Keratinocyte (primary cell): ENCODE results near the gene CDC42EP4. TPM values are rescaled to one million over a fixed set of nuclear protein-coding genes. Genes with fewer than 3 reads are reported as not detected.

Source experiments
- DNase-seq: peaks from one replicate; pipeline ENCODE4 v3.0.0-alpha.2; 2011; ENCODE audit warnings: low read depth, missing footprints, low spot score
- FAIRE-seq: peaks from 2 replicates; lab custom pipeline; 2011; peaks lifted over from hg19 to GRCh38; lab: Jason Lieb, UNC
- H2AFZ ChIP-seq: 2 replicates; pipeline ENCODE4 v1.6.0; 2012; ENCODE audit warnings: low read length, control low read depth, inconsistent platforms; ENCODE audit not compliant: control insufficient read depth
- H3K27ac ChIP-seq: 2 replicates; pipeline ENCODE4 v1.5.1; 2011; ENCODE audit warnings: low read length; ENCODE audit not compliant: control insufficient read depth, insufficient read depth
- H3K27me3 ChIP-seq: 3 replicates; pipeline ENCODE4 v1.6.0; 2011; ENCODE audit warnings: low read length; ENCODE audit not compliant: control insufficient read depth, insufficient read depth; ENCODE audit errors: extremely low read depth
- H3K36me3 ChIP-seq, 2 experiments: 2 replicates in 1 of 2; 3 replicates in 1 of 2; pipeline ENCODE4 v1.5.1; 2011; ENCODE audit warnings: low read length in 2 of 2, mild to moderate bottlenecking in 1 of 2; ENCODE audit not compliant: control insufficient read depth in 2 of 2, insufficient read depth in 2 of 2; ENCODE audit errors: extremely low read depth in 1 of 2
- H3K4me1 ChIP-seq: 3 replicates; pipeline ENCODE4 v1.5.1; 2011; ENCODE audit warnings: low read length; ENCODE audit not compliant: control insufficient read depth, insufficient read depth; ENCODE audit errors: extremely low read depth
- H3K4me2 ChIP-seq: 3 replicates; pipeline ENCODE4 v1.6.0; 2011; ENCODE audit warnings: low read depth, low read length; ENCODE audit not compliant: control insufficient read depth, insufficient read depth; ENCODE audit errors: extremely low read depth
- H3K4me3 ChIP-seq, 3 experiments: fragments of 200-600 bp in 1 of 3; sonication (generic) in 1 of 3; 2 replicates in 2 of 3; 3 replicates in 1 of 3; pipeline ENCODE4 v1.5.1; 2011 to 2016; ENCODE audit warnings: low read length in 3 of 3, mild to moderate bottlenecking in 3 of 3, control low read depth in 2 of 3, inconsistent platforms in 1 of 3, low read depth in 1 of 3, mixed read lengths in 1 of 3, mixed run types in 1 of 3, moderate library complexity in 1 of 3; ENCODE audit not compliant: control insufficient read depth in 2 of 3, insufficient read depth in 2 of 3; ENCODE audit errors: extremely low read depth in 1 of 3
- H3K79me2 ChIP-seq: 2 replicates; pipeline ENCODE4 v1.6.0; 2012; ENCODE audit warnings: low read length; ENCODE audit not compliant: control insufficient read depth, insufficient read depth
- H3K9ac ChIP-seq: 3 replicates; pipeline ENCODE4 v1.6.0; 2011; ENCODE audit warnings: low read length; ENCODE audit not compliant: control insufficient read depth, insufficient read depth; ENCODE audit errors: extremely low read depth
- H3K9me1 ChIP-seq: 3 replicates; pipeline ENCODE4 v1.6.0; 2011; ENCODE audit warnings: low read length; ENCODE audit not compliant: control insufficient read depth, insufficient read depth; ENCODE audit errors: extremely low read depth
- H3K9me3 ChIP-seq: 2 replicates; pipeline ENCODE4 v1.5.1; 2012; ENCODE audit warnings: low read depth, low read length; ENCODE audit not compliant: control insufficient read depth
- H4K20me1 ChIP-seq: 3 replicates; pipeline ENCODE4 v1.6.0; 2011; ENCODE audit warnings: low read length; ENCODE audit not compliant: control insufficient read depth, insufficient read depth; ENCODE audit errors: extremely low read depth
- EZH2 ChIP-seq: IDR thresholded peaks from one replicate; pipeline ENCODE4 v1.6.1; 2012; ENCODE audit warnings: inconsistent platforms, mild to moderate bottlenecking, low read length, moderate library complexity
- dilution Hi-C: fragments of 300-500 bp; cut with MboI; formaldehyde crosslinking; loops from one replicate; pipeline ENCODE4 v1.7.0; 2020; ENCODE audit warnings: low sequenced_read_pairs; ENCODE audit not compliant: extremely low pct_ligation_motif_present
- polyA plus RNA-seq, 5 experiments: library from polyadenylated mRNA; depleted of rRNA in 3 of 5; stranded (reverse) in 3 of 5; stranded (forward) in 1 of 5; unstranded in 1 of 5; fragments of >200 nt; gene quantifications; 1 replicate in 1 of 5; 2 replicates in 3 of 5; 3 replicates in 1 of 5; pipeline versions ENCODE4 v1.2.1 to v1.2.3, GENCODE V29; 2011 to 2012; ENCODE audit warnings: missing spikeins in 2 of 5, low read depth in 1 of 5, low replicate concordance in 1 of 5
- TF ChIP-seq, protein P1 (sequence below), 3 experiments: IDR thresholded peaks in 1 of 3; conservative IDR thresholded peaks in 1 of 3; optimal IDR thresholded peaks in 1 of 3; 2 replicates in 2 of 3; 3 replicates in 1 of 3; pipeline versions ENCODE3 to v1.5.1; 2011; ENCODE audit warnings: low read length in 3 of 3, mild to moderate bottlenecking in 3 of 3, moderate library complexity in 2 of 3, control low read depth in 1 of 3, inconsistent platforms in 1 of 3; ENCODE audit not compliant: insufficient read depth in 2 of 3; ENCODE audit errors: extremely low read depth in 1 of 3

CDC42EP4 gene
- polyA plus RNA-seq, 1 donor (not counting 4 experiments of a cell fraction or from before 2014, with no cell fraction given): 9.4 TPM

DNA sequence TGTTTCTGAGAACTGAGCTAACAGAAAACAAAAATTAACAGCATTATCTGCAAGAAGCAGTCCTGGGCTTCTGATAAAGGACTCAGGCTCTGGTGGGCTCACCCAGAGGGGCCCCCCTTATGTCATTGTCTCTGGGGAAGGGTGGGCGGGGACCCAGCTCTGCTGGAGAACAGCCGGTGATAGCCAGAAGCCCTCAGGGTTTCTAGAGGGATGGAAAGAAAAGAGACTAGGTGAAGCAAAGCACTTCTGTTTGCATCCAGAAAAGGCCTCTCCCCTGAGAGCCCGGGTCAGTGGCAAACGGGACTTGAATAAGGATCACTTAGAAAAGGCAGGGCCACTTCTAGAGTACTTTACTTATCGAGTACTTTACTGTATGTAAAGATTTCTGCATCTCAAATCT, 7.0 kb upstream of the CDC42EP4 start:
- TF ChIP-seq, protein P1, sequence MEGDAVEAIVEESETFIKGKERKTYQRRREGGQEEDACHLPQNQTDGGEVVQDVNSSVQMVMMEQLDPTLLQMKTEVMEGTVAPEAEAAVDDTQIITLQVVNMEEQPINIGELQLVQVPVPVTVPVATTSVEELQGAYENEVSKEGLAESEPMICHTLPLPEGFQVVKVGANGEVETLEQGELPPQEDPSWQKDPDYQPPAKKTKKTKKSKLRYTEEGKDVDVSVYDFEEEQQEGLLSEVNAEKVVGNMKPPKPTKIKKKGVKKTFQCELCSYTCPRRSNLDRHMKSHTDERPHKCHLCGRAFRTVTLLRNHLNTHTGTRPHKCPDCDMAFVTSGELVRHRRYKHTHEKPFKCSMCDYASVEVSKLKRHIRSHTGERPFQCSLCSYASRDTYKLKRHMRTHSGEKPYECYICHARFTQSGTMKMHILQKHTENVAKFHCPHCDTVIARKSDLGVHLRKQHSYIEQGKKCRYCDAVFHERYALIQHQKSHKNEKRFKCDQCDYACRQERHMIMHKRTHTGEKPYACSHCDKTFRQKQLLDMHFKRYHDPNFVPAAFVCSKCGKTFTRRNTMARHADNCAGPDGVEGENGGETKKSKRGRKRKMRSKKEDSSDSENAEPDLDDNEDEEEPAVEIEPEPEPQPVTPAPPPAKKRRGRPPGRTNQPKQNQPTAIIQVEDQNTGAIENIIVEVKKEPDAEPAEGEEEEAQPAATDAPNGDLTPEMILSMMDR (optimal IDR thresholded peaks at IDR 0.05 in 1 of 3, IDR thresholded peaks at IDR 0.05 in 1 of 3, conservative IDR thresholded peaks at IDR 0.05 in 1 of 3; ENCODE audit: extremely low read depth in 1 of 3, insufficient read depth in 2 of 3, low read length in 3 of 3): no peak
- TF ChIP-seq EZH2: no peak
- Histone ChIP-seq H3K9me3 (no peaks in the 10 kb centered on the region), H3K36me3 (no peaks in the 10 kb centered on the region), H2AFZ (no peak overlapping the region), H3K9ac (no peak overlapping the region), H3K9me1 (no peaks in the 10 kb centered on the region), H3K79me2 (no peaks in the 10 kb centered on the region), H3K4me2 (no peak overlapping the region), H3K4me3 (no peak overlapping the region), H4K20me1 (no peaks in the 10 kb centered on the region), H3K27me3 (no peaks in the 10 kb centered on the region), H3K4me1 (peaks cover 19% of the 10 kb centered on the region), H3K27ac (no peak overlapping the region)
- DNase-seq (no peak), FAIRE-seq (no peak)
- dilution Hi-C loops: no loop called here

DNA sequence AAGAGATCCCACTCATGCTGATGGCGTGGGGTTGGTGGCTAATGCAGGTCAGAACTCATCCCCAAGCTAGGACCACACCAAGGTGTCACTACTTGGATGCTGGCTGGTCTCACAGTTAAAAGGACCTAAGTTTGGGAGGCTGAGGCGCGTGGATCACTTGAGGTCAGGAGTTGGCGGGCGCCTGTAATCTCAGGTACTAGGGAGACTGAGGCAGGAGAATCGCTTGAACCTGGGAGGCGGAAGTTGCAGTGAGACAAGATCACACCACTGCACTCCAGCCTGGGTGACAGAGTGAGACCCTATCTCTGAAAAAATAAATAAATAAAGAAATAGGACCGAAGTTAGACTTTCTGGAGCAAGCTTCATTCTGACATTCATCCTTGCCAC, 6.6 kb upstream of the CDC42EP4 start:
- no peaks in the 10 kb centered on the region for H3K36me3 ChIP-seq
- no peak overlapping the region for H3K27ac ChIP-seq
- TF ChIP-seq, protein P1 (optimal IDR thresholded peaks at IDR 0.05 in 1 of 3, IDR thresholded peaks at IDR 0.05 in 1 of 3, conservative IDR thresholded peaks at IDR 0.05 in 1 of 3; ENCODE audit: extremely low read depth in 1 of 3, insufficient read depth in 2 of 3, low read length in 3 of 3): no peak
- TF ChIP-seq EZH2: no peak
- H2AFZ ChIP-seq: no peak overlapping the region
- FAIRE-seq (no peak), DNase-seq (no peak)
- H3K27me3 ChIP-seq: no peaks in the 10 kb centered on the region
- H3K4me3 ChIP-seq: no peak overlapping the region
- dilution Hi-C loops: no loop called here
- no peak overlapping the region for H3K4me2 ChIP-seq
- no peaks in the 10 kb centered on the region for H3K9me3 ChIP-seq
- H3K9ac ChIP-seq: no peak overlapping the region
- H3K4me1 ChIP-seq: peaks cover 17% of the 10 kb centered on the region
- no peaks in the 10 kb centered on the region for H3K79me2 ChIP-seq
- no peaks in the 10 kb centered on the region for H4K20me1 ChIP-seq
- no peaks in the 10 kb centered on the region for H3K9me1 ChIP-seq
